ENCODE results near the gene RSBN1. TPM values are rescaled to one million over a fixed set of nuclear protein-coding genes. Genes with fewer than 3 reads are reported as not detected.
A peak's percentile ranks its signal among the peaks of the same experiment; 100 is the strongest.

The RSBN1 gene
- total and polyA plus RNA-seq, 9 of the 15 experiments (the other 6 are each of a cell fraction or from before 2014, with no cell fraction given), result 4.5 to 24.3 (median 13.0) TPM

DNA sequence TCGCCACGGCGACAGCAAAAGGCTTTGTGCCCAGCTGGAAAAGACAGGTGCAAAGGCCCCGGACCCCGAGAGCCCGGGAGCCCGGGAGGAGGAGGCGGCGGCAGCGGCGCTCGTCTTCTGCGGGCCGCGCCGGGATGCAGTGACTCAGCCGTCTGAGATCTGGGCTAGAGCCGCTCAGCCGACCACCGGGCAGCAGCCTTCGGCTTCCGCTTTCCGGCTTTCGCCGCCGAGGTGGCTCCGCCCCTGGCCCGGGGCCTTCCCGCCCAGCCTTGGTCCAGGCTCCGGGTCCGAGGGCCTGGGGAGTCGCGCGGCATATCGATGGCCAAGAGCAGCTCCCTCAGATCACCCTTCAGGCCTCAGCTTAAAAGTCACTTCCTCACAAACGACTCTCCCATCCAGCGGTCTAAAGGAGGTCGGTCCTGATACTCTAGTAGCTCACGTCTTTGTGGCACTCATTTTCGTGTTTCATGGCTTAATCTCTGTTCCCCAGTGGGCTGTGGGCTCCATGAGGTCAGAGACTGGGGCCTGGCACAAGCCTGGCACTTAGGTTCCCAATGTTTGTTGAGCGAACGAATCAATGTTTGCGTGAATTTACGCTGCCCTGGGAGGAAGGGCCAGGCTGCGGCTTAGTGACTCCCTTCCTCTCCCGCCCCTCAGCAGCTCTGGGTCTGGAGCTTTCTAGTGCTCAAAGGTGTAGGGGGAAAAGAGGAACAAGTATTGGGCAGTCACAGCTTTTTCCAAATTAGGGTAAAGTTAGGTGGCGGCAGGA is 52.8 kb downstream of the RSBN1 start, which contains the start of gene PHTF1:
Gene PHTF1, minus strand, starts transcription at position 154 of the 769 bp plus-strand sequence. CDS start 783 bp downstream, outside the sequence.
- H3K4me1 ChIP-seq (replicated peaks in 1 of 2; ENCODE audit: control insufficient read depth in 2 of 2, insufficient read depth in 2 of 2, low read length in 2 of 2), result peaks cover 18 to 20% of the 10 kb centered on the region in 2 experiments
- in situ Hi-C loops (cut with MboI), result no loop called here
- under 1% methylated on average over 46 of the region's 47 CpGs for WGBS (ENCODE audit: insufficient coverage, low coverage, missing lambda C conversion rate)
- no peaks in the 10 kb centered on the region for H3K9me1 ChIP-seq (ENCODE audit: control insufficient read depth, insufficient read depth, low read length)
- H3K4me2 ChIP-seq (ENCODE audit: insufficient read depth, low read length), result peak within 1 kb of the TSS; percentile 97
- intact Hi-C loops (cut with micrococcal nuclease), result loop anchor here (1.0 to 10.0 kb wide), 4 partner anchors 53 to 175 kb away; partner anchors contain the start of genes DCLRE1B and RSBN1
- ChIA-PET POLR2A (interaction anchor here (0.6 to 4.0 kb wide), 24 partner anchors 9 to 870 kb away, joined by 3 to 27 read pairs (median 4); partner anchors contain the start of genes HIPK1 and RSBN1), CTCF (ENCODE audit: low intra/inter-chr PET ratio) (no interaction called here)
- peaks cover 23% of the 10 kb centered on the region; the same call in 1 of the 3 replicates for H3K36me3 ChIP-seq (ENCODE audit: control insufficient read depth, insufficient read depth, low read length)
- FAIRE-seq (peak; percentile 86), DNase-seq (ENCODE audit: extremely low read depth in 1 of 4, low spot score in 3 of 4) (peak; percentile 91 to 93 (median 92)), ATAC-seq (peak; percentile 95)
- H3K4me3 ChIP-seq, result peak within 1 kb of the TSS; percentile 75
- peak within 1 kb of the TSS; percentile 96 for H3K27ac ChIP-seq (ENCODE audit: extremely low read depth, low read depth, low read length)
- H4K20me1 ChIP-seq (replicated peaks; ENCODE audit: control insufficient read depth, insufficient read depth, low read length), result no peaks in the 10 kb centered on the region
- BruUV-seq (replicated peaks), result TSS peak; percentile 88
- H3K79me2 ChIP-seq (ENCODE audit: control insufficient read depth, insufficient read depth, low read length), result peaks cover 32% of the 10 kb centered on the region
- no peaks in the 10 kb centered on the region for H3K9me3 ChIP-seq (replicated peaks; ENCODE audit: control insufficient read depth, insufficient read depth, low read depth, low read length)
- H3K27me3 ChIP-seq (ENCODE audit: control insufficient read depth in 2 of 2, insufficient read depth in 2 of 2, low read length in 2 of 2), result no peaks in the 10 kb centered on the region
- peak within 1 kb of the TSS; percentile 87 to 93 for H3K9ac ChIP-seq (ENCODE audit: insufficient read depth in 1 of 2, low read depth in 2 of 2, low read length in 2 of 2)
- peak within 1 kb of the TSS; percentile 99 for H2AFZ ChIP-seq (ENCODE audit: low read depth, low read length)
- TF ChIP-seq E2F8 (IDR thresholded peaks at IDR 0.05; ENCODE audit: low read depth, partially characterized antibody) (peak; percentile 65), HNRNPK (IDR thresholded peaks at IDR 0.05; ENCODE audit: low read depth, low read length, poor library complexity, severe bottlenecking) (no peak), RHOXF2B (CRISPR knock-in tag; conservative IDR thresholded peaks at IDR 0.05) (peak; percentile 91), TARDBP (IDR thresholded peaks at IDR 0.05) (0 out of 2 replicates have a peak, but pooled peaks have one; percentile 34), FOXK1 (CRISPR knock-in tag; IDR thresholded peaks at IDR 0.05; ENCODE audit: borderline replicate concordance) (peak; percentile 86; the same call in 1 of the 2 replicates), CHD1 (IDR thresholded peaks at IDR 0.05; ENCODE audit: low read length) (peak; percentile 71), TSC22D4 (tag; IDR thresholded peaks at IDR 0.05) (no peak), ZNF274 (IDR thresholded peaks at IDR 0.05; ENCODE audit: borderline replicate concordance, low read depth, low read length) (no peak), TEAD2 (tag; IDR thresholded peaks at IDR 0.05) (no peak), GABPB2 (CRISPR knock-in tag; conservative IDR thresholded peaks at IDR 0.05) (peak; percentile 70; the same call in 1 of the 2 replicates), HOXB6 (CRISPR knock-in tag; IDR thresholded peaks at IDR 0.05; ENCODE audit: borderline replicate concordance) (peak; percentile 36; the same call in 1 of the 2 replicates), PHB (CRISPR knock-in tag; IDR thresholded peaks at IDR 0.05) (0 out of 2 replicates have a peak, but pooled peaks have one; percentile 42), EP400 (IDR thresholded peaks at IDR 0.05) (peak; percentile 91), NFIC (IDR thresholded peaks at IDR 0.05) (0 out of 2 replicates have a peak, but pooled peaks have one; percentile 28), KAT8 (IDR thresholded peaks at IDR 0.05; ENCODE audit: low read depth) (no peak), PURB (CRISPR knock-in tag; IDR thresholded peaks at IDR 0.05; ENCODE audit: low read depth) (no peak), FOXA1 (IDR thresholded peaks at IDR 0.05; ENCODE audit: borderline replicate concordance) (no peak), JUND (IDR thresholded peaks at IDR 0.05; ENCODE audit: borderline replicate concordance, low read depth, low read length) (peak; percentile 82), JUND (tag; IDR thresholded peaks at IDR 0.05; ENCODE audit: borderline replicate concordance, low read depth, low read length) (peak; percentile 37; the same call in 1 of the 3 replicates), SMARCA4 (IDR thresholded peaks at IDR 0.05) (peak; percentile 35; the same call in 1 of the 2 replicates), ZNF3 (CRISPR knock-in tag; IDR thresholded peaks at IDR 0.05) (peak; percentile 59; the same call in 1 of the 2 replicates), BDP1 (IDR thresholded peaks at IDR 0.05; ENCODE audit: insufficient read depth, insufficient read length) (no peak)
